H1 (cell line): ENCODE results near the gene TNRC6A. TPM values are rescaled to one million over a fixed set of nuclear protein-coding genes. Genes with fewer than 3 reads are reported as not detected.

Experiments
- CTCF ChIA-PET: fragments of 300-600 bp; sonication (Branson Sonifier 250); formaldehyde crosslinking; loops from one replicate; lab custom pipeline; 2021; ENCODE audit not compliant: partially characterized antibody; lab: Charles Lee
- POLR2A ChIA-PET: fragments of 300-600 bp; sonication (Branson Sonifier 250); formaldehyde crosslinking; loops from one replicate; lab custom pipeline; 2021; ENCODE audit warnings: inconsistent platforms; ENCODE audit not compliant: partially characterized antibody; lab: Charles Lee
- DNase-seq, 2 experiments: peaks; one replicate each; pipeline versions ENCODE4 v3.0.0 to v3.0.0-alpha.2; 2010 to 2022; ENCODE audit warnings: low spot score in 2 of 2, low read depth in 1 of 2, mixed read lengths in 1 of 2
- FAIRE-seq: peaks from 2 replicates; lab custom pipeline; 2011; peaks lifted over from hg19 to GRCh38; lab: Jason Lieb, UNC
- H2AFZ ChIP-seq: 2 replicates; pipeline ENCODE4 v1.8.1; 2012; ENCODE audit warnings: low read length, inconsistent platforms
- H2AK5ac ChIP-seq: 2 replicates; pipeline ENCODE4 v1.6.1; 2013; ENCODE audit warnings: low read depth, low read length
- H2BK120ac ChIP-seq: replicated peaks from 2 replicates; pipeline ENCODE3; 2013; ENCODE audit warnings: low read depth, low read length, inconsistent platforms
- H2BK12ac ChIP-seq: 2 replicates; pipeline ENCODE4 v1.6.1; 2013; ENCODE audit warnings: low read depth, low read length
- H2BK15ac ChIP-seq: 2 replicates; pipeline ENCODE4 v1.6.1; 2013; ENCODE audit warnings: low read length
- H2BK20ac ChIP-seq: 2 replicates; pipeline ENCODE4 v1.6.1; 2013; ENCODE audit warnings: low read length
- H2BK5ac ChIP-seq: 2 replicates; pipeline ENCODE4 v1.6.1; 2013; ENCODE audit warnings: low read depth, low read length
- H3K14ac ChIP-seq: 2 replicates; pipeline ENCODE4 v1.6.1; 2013; ENCODE audit warnings: inconsistent platforms; ENCODE audit not compliant: insufficient read length
- H3K18ac ChIP-seq: 2 replicates; pipeline ENCODE4 v1.6.1; 2013; ENCODE audit warnings: low read length; ENCODE audit errors: extremely low read depth
- H3K23ac ChIP-seq: 2 replicates; pipeline ENCODE4 v1.6.1; 2013; ENCODE audit warnings: inconsistent platforms; ENCODE audit not compliant: insufficient read length
- H3K23me2 ChIP-seq: 2 replicates; pipeline ENCODE4 v1.6.1; 2013; ENCODE audit warnings: low read depth, low read length
- H3K27ac ChIP-seq: 2 replicates; pipeline ENCODE4 v1.6.1; 2011; ENCODE audit warnings: low read depth, low read length, inconsistent platforms
- H3K27me3 ChIP-seq, 4 experiments: replicated peaks in 1 of 4; 1 replicate in 1 of 4; 2 replicates in 3 of 4; pipeline versions ENCODE4 v1.6.1 to v1.8.1; 2011 to 2013; ENCODE audit warnings: low read length in 3 of 4, mild to moderate bottlenecking in 3 of 4, inconsistent platforms in 2 of 4, mixed read lengths in 2 of 4, moderate library complexity in 1 of 4; ENCODE audit not compliant: control insufficient read depth in 3 of 4, insufficient read depth in 3 of 4; ENCODE audit errors: extremely low read depth in 1 of 4
- H3K36me3 ChIP-seq, 4 experiments: 2 replicates each; pipeline versions ENCODE4 v1.6.1 to v1.8.1; 2011 to 2013; ENCODE audit warnings: mild to moderate bottlenecking in 4 of 4, low read length in 3 of 4, moderate library complexity in 2 of 4, control low read depth in 1 of 4, inconsistent platforms in 1 of 4; ENCODE audit not compliant: insufficient read depth in 4 of 4, control insufficient read depth in 2 of 4
- H3K4ac ChIP-seq: replicated peaks from 2 replicates; pipeline ENCODE3; 2013; ENCODE audit warnings: low read length, low read depth, mixed read lengths, inconsistent platforms; ENCODE audit not compliant: insufficient read length
- H3K4me1 ChIP-seq, 4 experiments: replicated peaks in 1 of 4; 1 replicate in 1 of 4; 2 replicates in 3 of 4; pipeline versions ENCODE4 v1.6.1 to v1.8.1; 2011 to 2013; ENCODE audit warnings: low read length in 3 of 4, inconsistent platforms in 2 of 4, mixed read lengths in 1 of 4; ENCODE audit not compliant: insufficient read depth in 4 of 4, control insufficient read depth in 3 of 4
- H3K4me2 ChIP-seq, 2 experiments: 2 replicates each; pipeline versions ENCODE4 v1.6.1 to v1.8.1; 2011 to 2013; ENCODE audit warnings: low read depth in 2 of 2, low read length in 2 of 2, control low read depth in 1 of 2, inconsistent platforms in 1 of 2, mild to moderate bottlenecking in 1 of 2; ENCODE audit not compliant: insufficient read depth in 1 of 2
- H3K4me3 ChIP-seq, 4 experiments: fragments of 200-600, 300-600 bp in 1 of 4; sonication (generic), shearing (Covaris generic), sonication (Bioruptor Twin) in 1 of 4; 2 replicates each; pipeline versions ENCODE4 v1.5.1 to v1.8.1; 2011 to 2016; ENCODE audit warnings: low read length in 4 of 4, low read depth in 3 of 4, control low read depth in 2 of 4, inconsistent platforms in 2 of 4, mild to moderate bottlenecking in 2 of 4, mixed read lengths in 1 of 4, moderate library complexity in 1 of 4; ENCODE audit not compliant: insufficient read depth in 2 of 4; ENCODE audit errors: extremely low read depth in 1 of 4
- H3K56ac ChIP-seq: replicated peaks from 2 replicates; pipeline ENCODE3; 2013; ENCODE audit warnings: low read depth, mild to moderate bottlenecking, mixed read lengths, low read length, inconsistent platforms; ENCODE audit not compliant: insufficient read length
- H3K79me1 ChIP-seq: 2 replicates; pipeline ENCODE4 v1.6.1; 2013; ENCODE audit warnings: low read depth, low read length, control low read depth
- H3K79me2 ChIP-seq, 2 experiments: 2 replicates each; pipeline versions ENCODE4 v1.6.1 to v1.8.1; 2012 to 2013; ENCODE audit warnings: low read length in 2 of 2, mild to moderate bottlenecking in 2 of 2, inconsistent platforms in 1 of 2; ENCODE audit not compliant: insufficient read depth in 2 of 2, control insufficient read depth in 1 of 2
- H3K9ac ChIP-seq, 4 experiments: replicated peaks in 1 of 4; 1 replicate in 1 of 4; 2 replicates in 3 of 4; pipeline versions ENCODE4 v1.6.1 to v1.8.1; 2011 to 2013; ENCODE audit warnings: low read depth in 3 of 4, low read length in 3 of 4, control low read depth in 2 of 4, mild to moderate bottlenecking in 2 of 4, moderate library complexity in 2 of 4, inconsistent platforms in 1 of 4; ENCODE audit errors: extremely low read depth in 1 of 4
- H3K9me3 ChIP-seq, 2 experiments: 2 replicates each; pipeline versions ENCODE4 v1.6.1 to v1.8.1; 2012 to 2013; ENCODE audit warnings: mild to moderate bottlenecking in 2 of 2, moderate library complexity in 2 of 2, control low read depth in 1 of 2, inconsistent platforms in 1 of 2, low read depth in 1 of 2, low read length in 1 of 2, mixed read lengths in 1 of 2; ENCODE audit not compliant: insufficient read depth in 2 of 2
- H4K20me1 ChIP-seq, 2 experiments: replicated peaks in 1 of 2; 2 replicates each; pipeline versions ENCODE3 to v1.8.1; 2011 to 2013; ENCODE audit warnings: inconsistent platforms in 2 of 2, low read length in 2 of 2, mild to moderate bottlenecking in 1 of 2; ENCODE audit not compliant: insufficient read depth in 2 of 2, control insufficient read depth in 1 of 2
- H4K5ac ChIP-seq: 2 replicates; pipeline ENCODE4 v1.6.1; 2013; ENCODE audit warnings: low read length, low read depth, mixed read lengths, inconsistent platforms; ENCODE audit not compliant: insufficient read length
- H4K8ac ChIP-seq: 2 replicates; pipeline ENCODE4 v1.8.0; 2013; ENCODE audit warnings: mild to moderate bottlenecking, moderate library complexity, low read length, inconsistent platforms; ENCODE audit not compliant: insufficient read depth; ENCODE audit errors: extremely low read depth
- H4K91ac ChIP-seq: replicated peaks from 2 replicates; pipeline ENCODE3; 2013; ENCODE audit warnings: low read length, mixed read lengths, inconsistent platforms; ENCODE audit not compliant: insufficient read length
- ATF2 ChIP-seq: IDR thresholded peaks from 2 replicates; pipeline ENCODE4 v1.6.1; 2012; ENCODE audit warnings: low read length, inconsistent platforms
- CEBPB ChIP-seq: IDR thresholded peaks from 2 replicates; pipeline ENCODE4 v1.6.1; 2012; ENCODE audit warnings: low read depth, low read length
- RAD21 ChIP-seq, 2 experiments: IDR thresholded peaks in 1 of 2; conservative IDR thresholded peaks in 1 of 2; 2 replicates each; pipeline ENCODE4 v1.6.1; 2011; ENCODE audit warnings: low read depth in 2 of 2, low read length in 2 of 2, improper control_type of control experiment in 1 of 2, inconsistent platforms in 1 of 2, mild to moderate bottlenecking in 1 of 2, moderate library complexity in 1 of 2
- RNF2 ChIP-seq: fragments of 200-900, 300-1000 bp; sonication (generic); IDR thresholded peaks from 2 replicates; pipeline ENCODE4 v1.7.1; 2016; ENCODE audit warnings: borderline replicate concordance, low read depth, mild to moderate bottlenecking, antibody characterized with exemption, low read length; ENCODE audit not compliant: poor library complexity, severe bottlenecking; ENCODE audit errors: missing control alignments
- TAF1 ChIP-seq: IDR thresholded peaks from 2 replicates; pipeline ENCODE4 v1.6.1; 2011; ENCODE audit warnings: mild to moderate bottlenecking, low read depth, low read length
- WGBS, 2 experiments: shearing (Covaris generic) in 1 of 2; methylation state at CpG; one replicate each; pipeline versions ENCODE4 v1.1.6 to v1.1.7; 2013 to 2015; ENCODE audit warnings: low lambda C conversion rate in 2 of 2, mixed read lengths in 2 of 2, inconsistent platforms in 1 of 2, low coverage in 1 of 2, missing lambda C conversion rate in 1 of 2; ENCODE audit not compliant: insufficient replicate concordance in 2 of 2, insufficient coverage in 1 of 2, insufficient read length in 1 of 2; ENCODE audit errors: extremely low coverage in 1 of 2, missing lambda C conversion rate in 1 of 2; 5-methylcytosine and 5-hydroxymethylcytosine counted together
- polyA plus RNA-seq, 7 experiments: library from polyadenylated mRNA; depleted of rRNA in 3 of 7; stranded (reverse) in 5 of 7; unstranded in 2 of 7; fragments of >200 nt in 5 of 7; fragments of 200-250 nt in 2 of 7; gene quantifications; 1 replicate in 5 of 7; 2 replicates in 1 of 7; 4 replicates in 1 of 7; pipeline versions ENCODE4 v1.2.1 to v1.2.3, GENCODE V29; 2011 to 2013; ENCODE audit warnings: missing spikeins in 2 of 7, mixed read lengths in 2 of 7
- total RNA-seq: library from RNA; stranded (reverse); fragmentation: NEBNext Ultra II Directional; extraction: Animal tissue kit (Norgen Biotek cat#: 25700); gene quantifications from 2 replicates; pipeline ENCODE4 v1.2.1, GENCODE V29; 2021

The TNRC6A gene
- total and polyA plus RNA-seq, 2 of the 8 experiments (the other 6 are each of a cell fraction or from before 2014, with no cell fraction given), result 67.6 to 103 TPM

GRCh38 chr16:24771132-24771778, 41.8 kb downstream of the TNRC6A start:
- no peaks in the 10 kb centered on the region for H3K27me3 ChIP-seq
- H3K9ac ChIP-seq, result no peak overlapping the region
- H3K56ac ChIP-seq, result no peak overlapping the region
- no peaks in the 10 kb centered on the region for H3K9me3 ChIP-seq
- no peak overlapping the region for H2BK15ac ChIP-seq
- no peak overlapping the region for H3K4ac ChIP-seq
- H4K8ac ChIP-seq, result no peak overlapping the region
- H3K23me2 ChIP-seq, result no peaks in the 10 kb centered on the region
- H2AFZ ChIP-seq, result no peak overlapping the region
- H4K20me1 ChIP-seq, result peaks cover 26 to 27% of the 10 kb centered on the region in 2 experiments
- H3K36me3 ChIP-seq, result peaks cover 0 to 28% (median 11%) of the 10 kb centered on the region in 4 experiments; a peak in 5 of 8 replicates
- H3K4me2 ChIP-seq, result no peak overlapping the region
- H4K5ac ChIP-seq, result no peak overlapping the region
- H2AK5ac ChIP-seq, result no peak overlapping the region
- H3K14ac ChIP-seq, result no peak overlapping the region
- no peak overlapping the region for H3K27ac ChIP-seq
- no peak overlapping the region for H2BK5ac ChIP-seq
- FAIRE-seq (no peak), DNase-seq (no peak)
- POLR2A ChIA-PET, result interaction anchor here (0.7 kb wide), 1 partner anchor 13 kb away, joined by 3 read pairs; no protein-coding TSS in a partner anchor
- no peak for TF ChIP-seq ATF2
- TF ChIP-seq RNF2, result no peak
- no peak for TF ChIP-seq CEBPB
- TF ChIP-seq RAD21 (IDR thresholded peaks at IDR 0.05 in 1 of 2, conservative IDR thresholded peaks at IDR 0.05 in 1 of 2; ENCODE audit: low read depth in 2 of 2, low read length in 2 of 2), result no peak
- no peak for TF ChIP-seq TAF1
- no peak overlapping the region for H2BK120ac ChIP-seq
- no peak overlapping the region for H2BK12ac ChIP-seq
- H3K4me1 ChIP-seq, result peaks cover 0 to 5% (median 0%) of the 10 kb centered on the region in 4 experiments; a peak in 2 of 7 replicates
- CTCF ChIA-PET, result no interaction called here
- 84% methylated on average over 5 of the region's 5 CpGs; no CpG with 5 or more reads in 1 of the 2 experiments for WGBS, 2 experiments
- no peak overlapping the region for H2BK20ac ChIP-seq
- H3K4me3 ChIP-seq, result no peak overlapping the region
- H3K18ac ChIP-seq, result no peak overlapping the region
- peaks cover 8 to 96% of the 10 kb centered on the region in 2 experiments for H3K79me2 ChIP-seq
- H3K23ac ChIP-seq, result no peak overlapping the region
- H3K79me1 ChIP-seq, result no peaks in the 10 kb centered on the region
- H4K91ac ChIP-seq, result no peak overlapping the region
